Common myeloid progenitor, CD34-positive (primary cell): ENCODE results near the gene HAVCR1.
"Not testable (repeated sequence)": the region's sequence is repeated elsewhere in the genome, so short reads cannot be mapped to it uniquely, and the experiment has no call there.

Source experiments
- CTCF ChIA-PET: fragments of 350-600 bp; sonication (Branson Sonifier 250); formaldehyde crosslinking; loops from one replicate; lab custom pipeline; 2021; ENCODE audit warnings: antibody characterized with exemption; lab: Charles Lee
- POLR2A ChIA-PET: fragments of 350-600 bp; sonication (Branson Sonifier 250); formaldehyde crosslinking; loops from one replicate; lab custom pipeline; 2021; ENCODE audit warnings: antibody characterized with exemption; lab: Charles Lee
- DNase-seq, 3 donors: peaks; one replicate each; pipeline versions ENCODE4 v3.0.0 to v3.0.0-alpha.2; 2013
- H3K27ac ChIP-seq, 2 experiments: 1 replicate in 1 of 2; 2 replicates in 1 of 2; pipeline ENCODE4 v1.7.0; 2013; ENCODE audit warnings: inconsistent platforms in 2 of 2, low read length in 2 of 2, mild to moderate bottlenecking in 2 of 2, low read depth in 1 of 2, moderate library complexity in 1 of 2; ENCODE audit not compliant: severe bottlenecking in 2 of 2, insufficient read depth in 1 of 2, poor library complexity in 1 of 2
- H3K27me3 ChIP-seq, 5 experiments: replicated peaks in 2 of 5; 1 replicate in 3 of 5; 2 replicates in 2 of 5; pipeline versions ENCODE4 v1.6.1 to v1.7.0; 2013; ENCODE audit warnings: low read length in 4 of 5, mild to moderate bottlenecking in 2 of 5, moderate library complexity in 2 of 5, inconsistent platforms in 1 of 5; ENCODE audit not compliant: insufficient read depth in 5 of 5, control insufficient read depth in 4 of 5
- H3K36me3 ChIP-seq, 4 experiments: 1 replicate in 2 of 4; 2 replicates in 2 of 4; pipeline versions ENCODE4 v1.6.1 to v1.7.0; 2013; ENCODE audit warnings: low read length in 3 of 4, control low read depth in 1 of 4, mild to moderate bottlenecking in 1 of 4; ENCODE audit not compliant: control insufficient read depth in 4 of 4, insufficient read depth in 4 of 4
- H3K4me1 ChIP-seq, 4 experiments: 1 replicate in 3 of 4; 2 replicates in 1 of 4; pipeline versions ENCODE4 v1.6.1 to v1.7.1; 2013; ENCODE audit warnings: low read length in 3 of 4, mild to moderate bottlenecking in 3 of 4, control low read depth in 1 of 4, inconsistent platforms in 1 of 4, moderate library complexity in 1 of 4; ENCODE audit not compliant: control insufficient read depth in 4 of 4, insufficient read depth in 4 of 4; ENCODE audit errors: control extremely low read depth in 1 of 4
- H3K4me3 ChIP-seq, 7 experiments: 1 replicate in 4 of 7; 2 replicates in 3 of 7; pipeline versions ENCODE4 v1.5.1 to v1.7.0; 2013; ENCODE audit warnings: mild to moderate bottlenecking in 7 of 7, low read length in 6 of 7, moderate library complexity in 6 of 7, inconsistent platforms in 2 of 7, low read depth in 2 of 7, control low read depth in 1 of 7; ENCODE audit not compliant: insufficient read depth in 4 of 7, control insufficient read depth in 1 of 7; ENCODE audit errors: extremely low read depth in 1 of 7
- H3K9me3 ChIP-seq, 5 experiments: 1 replicate in 4 of 5; 2 replicates in 1 of 5; pipeline versions ENCODE4 v1.6.1 to v1.7.1; 2013; ENCODE audit warnings: low read length in 4 of 5, mild to moderate bottlenecking in 2 of 5, inconsistent platforms in 1 of 5, low read depth in 1 of 5, moderate library complexity in 1 of 5; ENCODE audit not compliant: control insufficient read depth in 4 of 5, insufficient read depth in 2 of 5; ENCODE audit errors: control extremely low read depth in 1 of 5
- WGBS: methylation state at CpG from one replicate; pipeline ENCODE4 v1.1.5; 2013; ENCODE audit not compliant: insufficient coverage; 5-methylcytosine and 5-hydroxymethylcytosine counted together

HAVCR1 gene

GRCh38 chr5:157051604-157052245, 7.2 kb downstream of the HAVCR1 start:
- Histone ChIP-seq H3K36me3 (no peaks in the 10 kb centered on the region), H3K4me3 (no peak overlapping the region), H3K27me3 (no peaks in the 10 kb centered on the region), H3K9me3 (no peaks in the 10 kb centered on the region), H3K4me1 (no peaks in the 10 kb centered on the region), H3K27ac (no peak overlapping the region)
- WGBS = 89% methylated on average over 6 of the region's 7 CpGs
- POLR2A ChIA-PET = no interaction called here
- CTCF ChIA-PET = no interaction called here
- DNase-seq = no peak

GRCh38 chr5:157050050-157050449, 8.9 kb downstream of the HAVCR1 start:
- CTCF ChIA-PET = no interaction called here
- POLR2A ChIA-PET = no interaction called here
- H3K4me3 ChIP-seq = no peak overlapping the region
- 26% methylated on average over 5 of the region's 5 CpGs for WGBS
- no peaks in the 10 kb centered on the region for H3K36me3 ChIP-seq
- H3K27ac ChIP-seq = no peak overlapping the region
- H3K9me3 ChIP-seq = no peaks in the 10 kb centered on the region
- no peaks in the 10 kb centered on the region for H3K4me1 ChIP-seq
- H3K27me3 ChIP-seq = no peaks in the 10 kb centered on the region
- DNase-seq = peak in 1 of 3 donors; percentile 1

- WGBS = 63% methylated on average over 1 of the region's 1 CpG
- DNase-seq = no peak
- no peaks in the 10 kb centered on the region for H3K27me3 ChIP-seq
- ChIA-PET POLR2A (no interaction called here), CTCF (no interaction called here)
- H3K36me3 ChIP-seq = no peaks in the 10 kb centered on the region
- H3K27ac ChIP-seq = no peak overlapping the region
- no peaks in the 10 kb centered on the region for H3K9me3 ChIP-seq
- no peak overlapping the region for H3K4me3 ChIP-seq
- H3K4me1 ChIP-seq = no peaks in the 10 kb centered on the region
These were observed 9.3 kb downstream of the HAVCR1 start for GRCh38 chr5:157049605-157050004.

- Histone ChIP-seq H3K4me1 (no peaks in the 10 kb centered on the region), H3K27me3 (no peaks in the 10 kb centered on the region), H3K4me3 (no peak overlapping the region), H3K36me3 (no peaks in the 10 kb centered on the region), H3K9me3 (no peaks in the 10 kb centered on the region), H3K27ac (no peak overlapping the region)
- WGBS = 100% methylated on average over 3 of the region's 5 CpGs
- DNase-seq = no peak
- CTCF ChIA-PET = no interaction called here
- POLR2A ChIA-PET = no interaction called here
These were observed 11.0 kb downstream of the HAVCR1 start for GRCh38 chr5:157047898-157048297.

- WGBS = no CpG with 5 or more reads among the region's 4 CpGs
- DNase-seq, H3K4me3 ChIP-seq, H3K36me3 ChIP-seq, H3K27ac ChIP-seq, H3K27me3 ChIP-seq, POLR2A ChIA-PET, H3K9me3 ChIP-seq, H3K4me1 ChIP-seq: not testable (repeated sequence)
- CTCF ChIA-PET = interaction anchor here (0.6 kb wide), 1 partner anchor 671 kb away, joined by 4 read pairs; no protein-coding TSS in a partner anchor
These were observed 11.9 kb downstream of the HAVCR1 start for GRCh38 chr5:157047016-157047415.

- no peaks in the 10 kb centered on the region for H3K27me3 ChIP-seq
- no peaks in the 10 kb centered on the region for H3K36me3 ChIP-seq
- no peak overlapping the region for H3K27ac ChIP-seq
- ChIA-PET POLR2A (no interaction called here), CTCF (no interaction called here)
- no peak overlapping the region for H3K4me3 ChIP-seq
- H3K9me3 ChIP-seq = no peaks in the 10 kb centered on the region
- 100% methylated on average over 3 of the region's 3 CpGs for WGBS
- no peaks in the 10 kb centered on the region for H3K4me1 ChIP-seq
- DNase-seq = no peak
These were observed 12.9 kb downstream of the HAVCR1 start for GRCh38 chr5:157046041-157046440.

- ChIA-PET CTCF (no interaction called here), POLR2A (no interaction called here)
- no peak overlapping the region for H3K27ac ChIP-seq
- H3K36me3 ChIP-seq = no peaks in the 10 kb centered on the region
- 100% methylated on average over 2 of the region's 3 CpGs for WGBS
- no peaks in the 10 kb centered on the region for H3K9me3 ChIP-seq
- H3K4me1 ChIP-seq = no peaks in the 10 kb centered on the region
- no peak overlapping the region for H3K4me3 ChIP-seq
- DNase-seq = no peak
- no peaks in the 10 kb centered on the region for H3K27me3 ChIP-seq
These were observed 13.3 kb downstream of the HAVCR1 start for GRCh38 chr5:157045601-157046000.
